HCT116 (cell line): Measurements from ENCODE around the gene SUPT20HL2. TPM values are rescaled to one million over a fixed set of nuclear protein-coding genes. Genes with fewer than 3 reads are reported as not detected.

ENCODE experiments used
- ATAC-seq: fragments of 200-7000 bp; cut with Tn5 transposase; 2 replicates; pipeline ENCODE4 v1.9.1; 2020; ENCODE audit warnings: mild to moderate bottlenecking, moderate library complexity
- BruUV-seq: library from RNA; stranded (reverse); fragments of 400-500 nt; replicated peaks from 2 replicates; lab custom pipeline; 2021; lab: Mats Ljungman, UMichigan
- CTCF ChIA-PET: fragments of 300-600 bp; sonication (Branson Sonifier 250); formaldehyde crosslinking; loops from one replicate; lab custom pipeline; 2021; ENCODE audit warnings: antibody characterized with exemption; lab: Charles Lee
- POLR2A ChIA-PET: fragments of 300-600, 350-600 bp; sonication (Branson Sonifier 250); formaldehyde crosslinking; loops from one replicate; lab custom pipeline; 2021; ENCODE audit warnings: antibody characterized with exemption; lab: Charles Lee
- RAD21 ChIA-PET, 2 experiments: fragments of 300-600 bp; sonication (Branson Sonifier 250); formaldehyde crosslinking; loops; one replicate each; lab custom pipeline; 2023; ENCODE audit warnings: low total read pairs in 2 of 2; ENCODE audit not compliant: uncharacterized antibody in 2 of 2, unreplicated experiment in 2 of 2, low non-redundant PET in 1 of 2; lab: Charles Lee
- DNase-seq: peaks from one replicate; pipeline ENCODE4 v3.0.0-alpha.2; 2010; ENCODE audit warnings: low read depth, low spot score
- H2AFZ ChIP-seq: fragments of 200-600 bp; shearing (Covaris generic), sonication (generic); 2 replicates; pipeline ENCODE4 v1.6.1; 2017; ENCODE audit warnings: low read depth, mixed run types, mixed read lengths, antibody characterized with exemption, low read length; ENCODE audit not compliant: poor library complexity, severe bottlenecking
- H3K27ac ChIP-seq: 2 replicates; pipeline ENCODE4 v1.5.1; 2012; ENCODE audit warnings: low read depth, low read length
- H3K27me3 ChIP-seq: fragments of 200-600 bp; sonication (generic); 2 replicates; pipeline ENCODE4 v1.6.1; 2016; ENCODE audit warnings: mixed run types, low read length, mixed read lengths; ENCODE audit not compliant: insufficient read depth
- H3K36me3 ChIP-seq, 2 experiments: fragments of 200-500 bp in 1 of 2; fragments of 200-600 bp in 1 of 2; sonication (Bioruptor generic) in 1 of 2; sonication (generic) in 1 of 2; 2 replicates each; pipeline versions ENCODE4 v1.5.1 to v1.6.1; 2014 to 2016; ENCODE audit warnings: low read length in 2 of 2, inconsistent platforms in 1 of 2, mixed read lengths in 1 of 2, mixed run types in 1 of 2; ENCODE audit not compliant: insufficient read depth in 2 of 2, control insufficient read depth in 1 of 2
- H3K4me1 ChIP-seq, 2 experiments: fragments of 200-600 bp in 1 of 2; sonication (generic) in 1 of 2; 2 replicates each; pipeline versions ENCODE4 v1.5.1 to v1.6.1; 2012 to 2017; ENCODE audit warnings: low read length in 2 of 2, inconsistent platforms in 1 of 2, mild to moderate bottlenecking in 1 of 2, mixed read lengths in 1 of 2, mixed run types in 1 of 2, moderate library complexity in 1 of 2; ENCODE audit not compliant: insufficient read depth in 2 of 2, control insufficient read depth in 1 of 2
- H3K4me2 ChIP-seq: fragments of 200-600 bp; sonication (generic); 2 replicates; pipeline ENCODE4 v1.6.1; 2017; ENCODE audit warnings: mixed run types, low read length, mixed read lengths
- H3K4me3 ChIP-seq, 2 experiments: fragments of 200-600 bp in 1 of 2; sonication (generic) in 1 of 2; replicated peaks in 1 of 2; 2 replicates each; pipeline ENCODE4 v1.5.1; 2011 to 2016; ENCODE audit warnings: low read length in 2 of 2, control low read depth in 1 of 2, low read depth in 1 of 2, mild to moderate bottlenecking in 1 of 2, mixed read lengths in 1 of 2, mixed run types in 1 of 2
- H3K79me2 ChIP-seq: fragments of 200-600 bp; sonication (generic); 2 replicates; pipeline ENCODE4 v1.6.1; 2017; ENCODE audit warnings: mild to moderate bottlenecking, mixed run types, low read length, moderate library complexity, mixed read lengths; ENCODE audit not compliant: insufficient read depth
- H3K9ac ChIP-seq: fragments of 200-600 bp; sonication (generic); 2 replicates; pipeline ENCODE4 v1.6.1; 2016; ENCODE audit warnings: low read length, mixed read lengths
- H3K9me2 ChIP-seq: fragments of 200-600 bp; sonication (generic), shearing (Covaris generic); 2 replicates; pipeline ENCODE4 v1.6.1; 2017; ENCODE audit warnings: mixed run types, mild to moderate bottlenecking, moderate library complexity; ENCODE audit not compliant: insufficient read depth
- H3K9me3 ChIP-seq, 2 experiments: fragments of 200-500 bp in 1 of 2; fragments of 200-600 bp in 1 of 2; sonication (Bioruptor generic) in 1 of 2; sonication (generic) in 1 of 2; 2 replicates each; pipeline ENCODE4 v1.6.1; 2014 to 2017; ENCODE audit warnings: low read length in 2 of 2, mixed read lengths in 2 of 2, inconsistent platforms in 1 of 2, low read depth in 1 of 2, mild to moderate bottlenecking in 1 of 2, mixed run types in 1 of 2, moderate library complexity in 1 of 2; ENCODE audit not compliant: control insufficient read depth in 1 of 2, insufficient read depth in 1 of 2
- H4K20me1 ChIP-seq: fragments of 200-600 bp; sonication (generic), shearing (Covaris generic); 2 replicates; pipeline ENCODE4 v1.6.1; 2017; ENCODE audit warnings: mixed run types, mild to moderate bottlenecking, moderate library complexity; ENCODE audit not compliant: insufficient read depth
- EGR1 ChIP-seq: IDR thresholded peaks from 2 replicates; pipeline ENCODE4 v1.6.1; 2012; ENCODE audit warnings: low read depth
- EZH2 ChIP-seq: fragments of 200-600 bp; sonication (generic); IDR thresholded peaks from 2 replicates; pipeline ENCODE4 v1.6.1; 2017; ENCODE audit warnings: antibody characterized with exemption, mixed run types
- FOSL1 ChIP-seq: IDR thresholded peaks from 2 replicates; pipeline ENCODE4 v1.6.1; 2012; ENCODE audit warnings: low read depth
- RAD21 ChIP-seq: IDR thresholded peaks from 2 replicates; pipeline ENCODE4 v1.6.1; 2012; ENCODE audit warnings: low read depth, mild to moderate bottlenecking
- REST ChIP-seq: IDR thresholded peaks from 2 replicates; pipeline ENCODE4 v1.6.1; 2012; ENCODE audit warnings: low read depth
- ZBTB33 ChIP-seq: IDR thresholded peaks from 2 replicates; pipeline ENCODE4 v1.6.1; 2011; ENCODE audit warnings: mild to moderate bottlenecking, low read length, moderate library complexity; ENCODE audit not compliant: insufficient replicate concordance; ENCODE audit errors: extremely low read depth
- ZNF274 ChIP-seq: fragments of 200-500 bp; sonication (Bioruptor generic); IDR thresholded peaks from 2 replicates; pipeline ENCODE4 v1.6.1; 2014; ENCODE audit warnings: mild to moderate bottlenecking, low read depth, low read length, inconsistent platforms
- intact Hi-C: fragments of 100-400 bp; cut with micrococcal nuclease; formaldehyde crosslinking; loops from 2 replicates; pipeline ENCODE4 v1.10.0; 2022
- total RNA-seq: library from RNA; stranded (reverse); gene quantifications from one replicate; pipeline ENCODE4 v1.2.1, GENCODE V29; 2021; ENCODE audit not compliant: unreplicated experiment

Gene SUPT20HL2
- total RNA-seq, 1 experiment from 2014 or later, result not detected

GRCh38 chrX:24293412-24293811, 20.5 kb downstream of the SUPT20HL2 start:
- Histone ChIP-seq H3K27me3 (no peaks in the 10 kb centered on the region), H3K9me2 (no peaks in the 10 kb centered on the region), H2AFZ (no peak overlapping the region), H3K27ac (no peak overlapping the region), H3K79me2 (no peaks in the 10 kb centered on the region), H4K20me1 (no peaks in the 10 kb centered on the region), H3K4me1 (peaks cover 0 to 5% of the 10 kb centered on the region in 2 experiments; a peak in 3 of 4 replicates), H3K9me3 (no peaks in the 10 kb centered on the region), H3K4me3 (no peak overlapping the region), H3K9ac (no peak overlapping the region), H3K36me3 (no peaks in the 10 kb centered on the region), H3K4me2 (no peak overlapping the region)
- CTCF ChIA-PET, result no interaction called here
- ATAC-seq (no peak), DNase-seq (no peak)
- RAD21 ChIA-PET, result no interaction called here
- POLR2A ChIA-PET, result no interaction called here
- intact Hi-C loops, result no loop called here
- no peak for TF ChIP-seq ZNF274
- no peak for TF ChIP-seq ZBTB33
- TF ChIP-seq FOSL1, result no peak
- no peak for TF ChIP-seq RAD21
- no peak for TF ChIP-seq EZH2
- no peak for TF ChIP-seq EGR1
- no peak for TF ChIP-seq REST
- BruUV-seq, result no TSS peak
